Tibial nerve (tissue), 4 donors: ENCODE measurements around the gene PTPRCAP. TPM values are rescaled to one million over a fixed set of nuclear protein-coding genes. Genes with fewer than 3 reads are reported as not detected.

Experiments used
- DNase-seq, 2 donors: peaks; one replicate each; pipeline ENCODE4 v3.0.0-alpha.2; 2019; ENCODE audit warnings: low spot score in 2 of 2
- H3K27ac ChIP-seq, 4 donors: fragments of 200-600 bp; sonication (generic) in 3 of 4; one replicate each; pipeline ENCODE4 v1.5.1; 2017 to 2019; ENCODE audit warnings: mild to moderate bottlenecking in 1 of 4
- H3K27me3 ChIP-seq, 2 donors: fragments of 200-600 bp; sonication (generic) in 1 of 2; one replicate each; pipeline versions ENCODE4 v1.5.1 to v1.6.0; 2017 to 2019
- H3K36me3 ChIP-seq, 3 donors: fragments of 200-600 bp; sonication (generic); one replicate each; pipeline ENCODE4 v1.5.1; 2018 to 2019
- H3K4me1 ChIP-seq, 4 donors: fragments of 200-600 bp; sonication (generic) in 3 of 4; one replicate each; pipeline ENCODE4 v1.5.1; 2017 to 2019
- H3K4me3 ChIP-seq, 4 donors: fragments of 200-600 bp; sonication (generic) in 3 of 4; one replicate each; pipeline ENCODE4 v1.5.1; 2017 to 2019; ENCODE audit warnings: mild to moderate bottlenecking in 1 of 4, moderate library complexity in 1 of 4
- H3K9me3 ChIP-seq, 4 donors: fragments of 200-600 bp; sonication (generic) in 3 of 4; one replicate each; pipeline ENCODE4 v1.5.1; 2017 to 2019
- CTCF ChIP-seq, 5 experiments: fragments of 200-600 bp in 3 of 5; fragments of 450-650 bp in 2 of 5; sonication (generic) in 3 of 5; IDR thresholded peaks; one replicate each; pipeline ENCODE4 v1.5.1; 2016 to 2019; ENCODE audit warnings: antibody characterized with exemption in 5 of 5, mild to moderate bottlenecking in 3 of 5, moderate library complexity in 2 of 5
- EP300 ChIP-seq, 2 donors: sonication (generic); formaldehyde crosslinking; IDR thresholded peaks; one replicate each; pipeline ENCODE4 v1.6.1; 2017; ENCODE audit warnings: antibody characterized with exemption in 2 of 2, mild to moderate bottlenecking in 1 of 2
- POLR2A ChIP-seq, 2 donors: fragments of 450-650 bp; IDR thresholded peaks; one replicate each; pipeline ENCODE4 v1.6.1; 2017; ENCODE audit warnings: antibody characterized with exemption in 2 of 2, mild to moderate bottlenecking in 2 of 2, moderate library complexity in 2 of 2
- whole genome bisulfite sequencing, 2 donors: methylation state at CpG; one replicate each; pipeline ENCODE4 v1.1.5; 2018; 5-methylcytosine and 5-hydroxymethylcytosine counted together
- total RNA-seq, 4 donors: library from RNA; depleted of rRNA; stranded (reverse); fragments of >200 nt; gene quantifications; one replicate each; pipeline ENCODE4 v1.1.0, GENCODE V29; 2016

The PTPRCAP gene
- total RNA-seq, 4 donors from 2014 or later = 6.9 to 18.0 (median 12.8) TPM

GRCh38 chr11:67448220-67448609, 10.7 kb upstream of the PTPRCAP start:
- no peak for DNase-seq
- TF ChIP-seq CTCF (IDR thresholded peaks at IDR 0.05) = no peak
- H3K4me1 ChIP-seq = peaks cover 0 to 23% (median 12%) of the 10 kb centered on the region in 4 donors
- H3K27ac ChIP-seq = no peak overlapping the region
- 89 to 90% methylated on average over 7 of the region's 7 CpGs for WGBS, 2 donors
- no peaks in the 10 kb centered on the region for H3K9me3 ChIP-seq
- no peaks in the 10 kb centered on the region for H3K27me3 ChIP-seq
- no peak overlapping the region for H3K4me3 ChIP-seq
- H3K36me3 ChIP-seq = no peaks in the 10 kb centered on the region

- Histone ChIP-seq H3K27ac (no peak overlapping the region), H3K36me3 (peaks cover 0 to 16% (median 0%) of the 10 kb centered on the region in 3 donors), H3K4me1 (peaks cover 0 to 40% (median 25%) of the 10 kb centered on the region in 4 donors), H3K27me3 (no peaks in the 10 kb centered on the region), H3K9me3 (no peaks in the 10 kb centered on the region), H3K4me3 (no peak overlapping the region)
- 72 to 86% methylated on average over 5 of the region's 5 CpGs for WGBS, 2 donors
- TF ChIP-seq EP300 (IDR thresholded peaks at IDR 0.05) = no peak
- no peak for DNase-seq
These were observed 8.0 kb upstream of the PTPRCAP start for GRCh38 chr11:67445515-67445914.

- no peaks in the 10 kb centered on the region for H3K9me3 ChIP-seq
- peak overlapping the region; percentile 70 to 78 (median 75) for H3K4me3 ChIP-seq
- peaks cover 0 to 55% (median 32%) of the 10 kb centered on the region in 4 donors for H3K4me1 ChIP-seq
- H3K36me3 ChIP-seq = peaks cover 0 to 44% (median 0%) of the 10 kb centered on the region in 3 donors
- TF ChIP-seq POLR2A (IDR thresholded peaks at IDR 0.05) (no peak), CTCF (IDR thresholded peaks at IDR 0.05) (no peak), EP300 (IDR thresholded peaks at IDR 0.05) (no peak)
- WGBS, 2 donors = 36 to 39% methylated on average over 24 to 30 of the region's 45 CpGs
- peak overlapping the region; percentile 89 to 96 (median 94) for H3K27ac ChIP-seq
- no peaks in the 10 kb centered on the region for H3K27me3 ChIP-seq
- DNase-seq = no peak
These were observed 5.3 kb upstream of the PTPRCAP start for GRCh38 chr11:67442504-67443404.

DNA sequence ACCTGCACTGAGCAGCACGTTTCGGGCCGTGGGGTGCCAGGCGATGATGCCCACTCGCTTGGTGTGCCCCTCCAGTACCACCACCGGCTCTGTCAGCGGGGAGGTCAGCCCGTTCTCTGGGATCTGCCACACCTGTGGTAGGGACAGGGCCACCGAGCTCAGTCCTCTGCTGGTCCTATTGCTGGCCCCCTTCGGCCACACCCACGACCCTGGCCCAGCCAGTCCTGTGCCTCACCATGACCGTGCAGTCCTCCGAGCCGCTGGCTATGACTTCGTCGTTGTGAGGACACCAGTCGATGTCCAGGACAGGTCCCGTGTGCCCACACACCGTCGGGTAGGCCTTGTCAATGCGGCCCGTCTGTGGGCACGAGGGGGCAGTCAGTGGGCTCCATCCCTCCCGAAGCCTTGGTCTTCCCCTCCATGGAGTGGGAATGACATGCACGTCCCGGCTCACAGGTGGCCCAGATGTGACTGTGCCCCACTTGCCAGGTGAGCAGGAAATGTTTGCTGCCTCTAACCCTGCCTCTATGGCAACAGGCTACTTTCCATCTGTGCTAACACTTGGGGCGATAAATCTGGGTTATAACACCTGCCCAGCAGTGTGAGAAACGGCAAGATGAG, 4.4 kb upstream of the PTPRCAP start:
- Histone ChIP-seq H3K9me3 (no peaks in the 10 kb centered on the region), H3K4me1 (peaks cover 0 to 62% (median 32%) of the 10 kb centered on the region in 4 donors), H3K27me3 (no peaks in the 10 kb centered on the region), H3K36me3 (peaks cover 0 to 53% (median 0%) of the 10 kb centered on the region in 3 donors), H3K27ac (peak overlapping the region in 1 of 4 donors; percentile 95), H3K4me3 (no peak overlapping the region)
- DNase-seq = no peak
- TF ChIP-seq CTCF (IDR thresholded peaks at IDR 0.05) (no peak), POLR2A (IDR thresholded peaks at IDR 0.05) (no peak), EP300 (IDR thresholded peaks at IDR 0.05) (no peak)
- WGBS, 2 donors = 81 to 87% methylated on average over 28 of the region's 28 CpGs

- peaks cover 0 to 69% (median 31%) of the 10 kb centered on the region in 4 donors for H3K4me1 ChIP-seq
These were observed 3.6 kb upstream of the PTPRCAP start for GRCh38 chr11:67441098-67441563.

More at GRCh38 chr11:67441098-67441563, 3.6 kb upstream of the PTPRCAP start:
- Histone ChIP-seq H3K27me3 (no peaks in the 10 kb centered on the region), H3K4me3 (no peak overlapping the region), H3K36me3 (peaks cover 0 to 59% (median 0%) of the 10 kb centered on the region in 3 donors), H3K27ac (peak overlapping the region in 1 of 4 donors; percentile 74), H3K9me3 (no peaks in the 10 kb centered on the region)
- TF ChIP-seq CTCF (IDR thresholded peaks at IDR 0.05) = no peak
- TF ChIP-seq EP300 (IDR thresholded peaks at IDR 0.05) = no peak
- no peak for TF ChIP-seq POLR2A (IDR thresholded peaks at IDR 0.05)
- DNase-seq = no peak
- 85 to 86% methylated on average over 6 to 12 of the region's 21 CpGs for whole genome bisulfite sequencing, 2 donors
